ENCODE measurements around the gene SDK1.
A peak's percentile ranks its signal among the peaks of the same experiment; 100 is the strongest.
"Not testable (repeated sequence)": the region's sequence is repeated elsewhere in the genome, so short reads cannot be mapped to it uniquely, and the experiment has no call there.

Gene SDK1

GRCh38 chr7:3538041-3538440, 237.0 kb downstream of the SDK1 start:
- no peak for DNase-seq

- no peak for DNase-seq
Measured at GRCh38 chr7:3540456-3541220, 239.6 kb downstream of the SDK1 start.

- no peak for DNase-seq
Measured at GRCh38 chr7:3544202-3544601, 243.2 kb downstream of the SDK1 start.

GRCh38 chr7:3548815-3549214, 247.8 kb downstream of the SDK1 start:
- DNase-seq = no peak

GRCh38 chr7:3549601-3550000, 248.5 kb downstream of the SDK1 start:
- no peak for DNase-seq

- DNase-seq = no peak
Measured at GRCh38 chr7:3551536-3551935, 250.5 kb downstream of the SDK1 start.

- DNase-seq = no peak
Measured at GRCh38 chr7:3552499-3552898, 251.4 kb downstream of the SDK1 start.

- no peak for DNase-seq
Measured at GRCh38 chr7:3558400-3558799, 257.3 kb downstream of the SDK1 start.

- peak; percentile 14 for DNase-seq
Measured at GRCh38 chr7:3559278-3559677, 258.2 kb downstream of the SDK1 start.

GRCh38 chr7:3560495-3560894, 259.4 kb downstream of the SDK1 start:
- DNase-seq = no peak

- DNase-seq = no peak
Measured at GRCh38 chr7:3561932-3562331, 260.9 kb downstream of the SDK1 start.

GRCh38 chr7:3564231-3564630, 263.2 kb downstream of the SDK1 start:
- DNase-seq = no peak

GRCh38 chr7:3568516-3568915, 267.5 kb downstream of the SDK1 start:
- DNase-seq = no peak

GRCh38 chr7:3569643-3570042, 268.6 kb downstream of the SDK1 start:
- no peak for DNase-seq

GRCh38 chr7:3573151-3573550, 272.1 kb downstream of the SDK1 start:
- DNase-seq = no peak

- no peak for DNase-seq
Measured at GRCh38 chr7:3574386-3574785, 273.3 kb downstream of the SDK1 start.

- no peak for DNase-seq
Measured at GRCh38 chr7:3575753-3576531, 274.9 kb downstream of the SDK1 start.

- DNase-seq = no peak
Measured at GRCh38 chr7:3578399-3578798, 277.3 kb downstream of the SDK1 start.

GRCh38 chr7:3579638-3580219, 278.7 kb downstream of the SDK1 start:
- no peak for DNase-seq

- not testable (repeated sequence) for DNase-seq
Measured at GRCh38 chr7:3582145-3582544, 281.1 kb downstream of the SDK1 start.

GRCh38 chr7:3585826-3586225, 284.8 kb downstream of the SDK1 start:
- no peak for DNase-seq

GRCh38 chr7:3588341-3588740, 287.3 kb downstream of the SDK1 start:
- no peak for DNase-seq

GRCh38 chr7:3589752-3590151, 288.7 kb downstream of the SDK1 start:
- no peak for DNase-seq

GRCh38 chr7:3591219-3591618, 290.2 kb downstream of the SDK1 start:
- no peak for DNase-seq

Data from NCI-H1092 treated with DMSO at 0.1 percent for 48 hours (cell line).